Measurements from ENCODE around the gene PDE4B.

The PDE4B gene

DNA sequence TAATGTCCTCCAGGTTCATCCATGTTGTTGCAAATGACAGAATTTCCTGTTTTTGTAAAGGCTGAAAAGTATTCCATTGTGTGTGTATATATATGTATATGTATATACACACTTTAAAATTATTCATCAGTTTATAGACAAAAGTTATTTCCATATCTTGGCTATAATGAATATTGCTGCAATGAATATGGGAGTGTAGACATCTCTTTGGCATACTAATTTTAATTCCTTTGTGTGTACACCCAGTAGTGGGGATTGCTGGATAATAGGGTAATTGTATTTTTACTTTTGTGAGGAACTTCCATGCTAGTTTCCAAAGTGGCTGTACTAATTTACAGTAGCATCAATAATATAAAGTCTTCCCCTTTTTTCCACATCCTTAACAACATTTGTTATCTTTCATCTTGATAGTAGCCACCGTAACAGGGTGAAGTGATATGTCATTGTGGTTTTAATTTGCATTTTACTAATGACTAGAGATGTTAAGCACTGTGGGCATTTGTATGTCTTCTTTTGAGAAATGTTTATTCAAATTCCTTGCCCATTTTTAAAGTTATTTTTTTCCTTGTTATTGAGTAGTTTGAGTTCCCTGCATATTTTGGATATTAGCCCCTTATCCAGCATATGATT lies 243.0 kb downstream of the PDE4B start:
- peak; percentile 7 for DNase-seq (ENCODE audit: low read depth)
- no peak for TF ChIP-seq CTCF (conservative IDR thresholded peaks at IDR 0.05; ENCODE audit: low read length)
- no peak overlapping the region for H3K4me3 ChIP-seq (ENCODE audit: low read length)

GRCh38 chr1:66041654-66042053 lies 249.0 kb downstream of the PDE4B start:
- no peak for DNase-seq (ENCODE audit: low read depth)
- no peak overlapping the region for H3K4me3 ChIP-seq (ENCODE audit: low read length)
- TF ChIP-seq CTCF (conservative IDR thresholded peaks at IDR 0.05; ENCODE audit: low read length) = no peak

DNA sequence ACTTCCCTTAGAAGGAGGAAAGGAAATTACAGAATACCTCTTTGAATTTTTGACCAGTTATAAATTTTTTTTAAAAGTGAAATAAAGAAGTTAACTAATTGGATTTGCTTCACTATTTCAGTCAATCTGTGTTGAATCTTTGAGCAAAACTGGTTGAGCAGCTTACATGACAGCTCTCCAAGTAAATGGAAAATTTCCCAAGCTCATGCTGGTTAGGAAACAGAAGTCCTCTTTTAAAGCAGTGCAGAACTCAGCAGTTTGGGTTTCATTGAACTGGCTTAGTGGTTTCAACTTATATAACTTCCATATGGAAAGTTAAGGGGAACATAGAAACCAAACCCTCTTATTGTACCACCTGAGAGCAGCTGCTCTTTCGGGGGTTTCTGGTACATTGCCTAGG lies 250.5 kb downstream of the PDE4B start:
- H3K4me3 ChIP-seq (ENCODE audit: low read length) = no peak overlapping the region
- no peak for TF ChIP-seq CTCF (conservative IDR thresholded peaks at IDR 0.05; ENCODE audit: low read length)
- no peak for DNase-seq (ENCODE audit: low read depth)

- no peak for DNase-seq (ENCODE audit: low read depth)
- TF ChIP-seq CTCF (conservative IDR thresholded peaks at IDR 0.05; ENCODE audit: low read length) = no peak
- no peak overlapping the region for H3K4me3 ChIP-seq (ENCODE audit: low read length)
These were observed 252.2 kb downstream of the PDE4B start for GRCh38 chr1:66044912-66045311.

DNA sequence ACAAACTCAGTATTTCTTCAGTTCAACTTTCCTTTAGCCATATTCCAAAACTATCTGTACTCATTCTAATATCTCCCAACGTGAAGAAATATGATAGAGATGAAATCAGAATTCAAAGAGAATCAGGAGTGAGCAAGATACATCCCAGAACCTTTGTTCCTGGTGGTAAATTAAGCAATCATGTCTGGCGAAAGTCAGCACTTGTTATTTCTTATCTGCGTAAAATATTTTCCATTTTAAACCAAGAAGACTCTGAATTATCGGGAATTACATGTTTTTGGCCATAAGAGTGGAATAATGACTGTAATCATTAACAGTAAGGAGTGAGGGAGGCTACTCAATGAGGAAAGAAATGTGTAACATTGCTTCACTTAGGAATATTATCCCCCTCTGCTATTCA lies 253.7 kb downstream of the PDE4B start:
- H3K4me3 ChIP-seq (ENCODE audit: low read length) = no peak overlapping the region
- no peak for TF ChIP-seq CTCF (conservative IDR thresholded peaks at IDR 0.05; ENCODE audit: low read length)
- DNase-seq (ENCODE audit: low read depth) = no peak

DNA sequence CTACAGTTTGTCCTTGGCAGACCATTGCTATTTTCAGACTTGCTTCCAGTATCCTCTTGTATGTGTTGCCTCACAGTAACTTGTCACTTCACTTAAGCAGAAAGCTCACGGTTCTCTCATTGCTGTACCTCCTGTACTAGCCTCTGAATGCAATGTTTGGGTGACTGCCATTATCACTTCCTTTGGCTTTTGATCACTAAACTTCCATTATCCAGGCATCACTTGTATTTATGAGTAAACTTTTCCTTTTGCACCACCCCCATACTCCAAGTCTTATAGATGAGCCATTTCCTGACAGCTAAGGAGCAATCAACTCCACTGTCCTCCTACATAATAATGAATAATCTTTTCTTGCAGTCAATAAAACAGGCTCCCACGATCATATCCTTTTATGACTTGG lies 255.3 kb downstream of the PDE4B start:
- no peak for TF ChIP-seq CTCF (conservative IDR thresholded peaks at IDR 0.05; ENCODE audit: low read length)
- no peak overlapping the region for H3K4me3 ChIP-seq (ENCODE audit: low read length)
- peak; percentile 10 for DNase-seq (ENCODE audit: low read depth)

DNA sequence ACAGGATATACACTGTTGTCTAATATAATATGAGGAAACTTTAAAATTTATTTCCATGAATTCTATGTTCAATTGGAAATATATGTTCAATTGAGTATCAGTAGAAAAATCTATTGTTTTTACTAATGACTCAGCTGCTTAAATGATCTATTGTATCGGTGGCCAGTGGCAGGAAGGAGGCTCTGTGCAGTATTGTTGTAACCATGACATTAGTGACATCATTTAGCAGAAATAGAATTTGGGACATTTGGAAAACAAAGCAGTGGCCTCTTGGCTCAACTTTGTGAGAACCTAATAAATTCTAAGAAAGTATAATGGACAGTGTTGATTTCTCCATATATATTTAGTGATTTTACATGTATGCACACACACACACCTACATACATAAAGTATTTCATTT lies 257.4 kb downstream of the PDE4B start:
- no peak for DNase-seq (ENCODE audit: low read depth)
- no peak overlapping the region for H3K4me3 ChIP-seq (ENCODE audit: low read length)
- no peak for TF ChIP-seq CTCF (conservative IDR thresholded peaks at IDR 0.05; ENCODE audit: low read length)
